ENCODE measurements around the gene GOLGA7B.

DNA sequence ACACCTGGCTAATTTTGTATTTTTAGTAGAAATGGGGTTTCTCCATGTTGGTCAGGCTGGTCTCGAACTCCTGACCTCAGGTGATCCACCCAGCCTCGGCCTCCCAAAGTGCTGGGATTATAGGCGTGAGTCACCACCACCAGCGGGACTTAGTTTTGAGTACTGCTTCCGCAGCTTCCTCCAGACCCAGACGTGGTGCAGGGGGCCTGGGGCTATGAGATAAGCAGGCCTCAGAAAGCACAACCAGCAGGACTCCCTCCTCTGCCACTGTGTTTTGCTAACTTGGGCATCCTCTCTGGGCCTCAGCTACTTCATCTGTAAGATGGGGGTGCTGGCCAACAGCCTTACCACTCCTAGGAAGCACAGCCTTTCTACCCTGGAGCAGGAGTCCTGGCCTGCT is 37.8 kb downstream of the GOLGA7B start:
- TF ChIP-seq CREB1 (IDR thresholded peaks at IDR 0.05; ENCODE audit: low read depth): no peak
- TF ChIP-seq CEBPB (IDR thresholded peaks at IDR 0.05): no peak
- TF ChIP-seq, protein P1, sequence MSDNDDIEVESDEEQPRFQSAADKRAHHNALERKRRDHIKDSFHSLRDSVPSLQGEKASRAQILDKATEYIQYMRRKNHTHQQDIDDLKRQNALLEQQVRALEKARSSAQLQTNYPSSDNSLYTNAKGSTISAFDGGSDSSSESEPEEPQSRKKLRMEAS (IDR thresholded peaks at IDR 0.05): no peak
- no peak for TF ChIP-seq RAD21 (IDR thresholded peaks at IDR 0.05; ENCODE audit: low read depth)
- no peak for TF ChIP-seq EP300 (IDR thresholded peaks at IDR 0.05; ENCODE audit: borderline replicate concordance)
- TF ChIP-seq YY1 (IDR thresholded peaks at IDR 0.05; ENCODE audit: low read depth): no peak

Measured in Ishikawa (cell line).